ENCODE measurements around the gene GP1BA. TPM values are rescaled to one million over a fixed set of nuclear protein-coding genes. Genes with fewer than 3 reads are reported as not detected.

The GP1BA gene
- total and polyA plus RNA-seq, 2 of the 8 experiments (the other 6 are each of a cell fraction or from before 2014, with no cell fraction given) = not detected

DNA sequence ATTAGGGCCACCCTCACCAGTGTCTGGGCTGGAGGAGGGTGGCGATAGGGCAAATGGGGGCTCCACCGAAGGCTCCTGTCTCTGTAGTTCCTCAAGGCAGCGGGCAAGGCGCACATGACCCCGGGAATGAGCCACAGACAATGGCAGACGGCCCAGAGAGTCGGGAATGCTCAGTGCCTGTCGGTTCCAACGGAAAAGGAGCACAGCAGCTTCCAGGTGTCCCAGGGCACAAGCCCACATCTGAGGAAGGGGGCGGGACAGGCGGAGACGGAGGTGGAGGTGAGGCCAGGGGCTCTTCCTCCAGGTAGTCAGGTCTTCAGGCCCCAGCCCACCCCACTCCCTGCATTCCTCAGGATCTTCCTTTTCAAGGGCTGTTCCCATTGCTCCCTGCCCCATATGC is 40.7 kb downstream of the GP1BA start:
- POLR2A ChIA-PET (ENCODE audit: partially characterized antibody) = interaction anchor here (0.7 to 32.4 kb wide), 7 partner anchors 8 to 309 kb away, joined by 3 to 987 read pairs (median 6); partner anchors contain the start of genes CAMTA2, ENO3, INCA1 and KIF1C
- Histone ChIP-seq H3K56ac (replicated peaks; ENCODE audit: insufficient read length, low read depth, low read length) (no peak overlapping the region), H3K79me2 (ENCODE audit: control insufficient read depth in 1 of 2, insufficient read depth in 2 of 2, low read length in 2 of 2) (peaks cover 0 to 12% of the 10 kb centered on the region in 2 experiments; a peak in 1 of 4 replicates), H3K27ac (ENCODE audit: low read depth, low read length) (no peak overlapping the region), H2BK120ac (replicated peaks; ENCODE audit: low read depth, low read length) (no peak overlapping the region), H4K20me1 (replicated peaks in 1 of 2; ENCODE audit: control insufficient read depth in 1 of 2, insufficient read depth in 2 of 2, low read length in 2 of 2) (peaks cover 2 to 13% of the 10 kb centered on the region in 2 experiments), H3K9me3 (ENCODE audit: insufficient read depth in 2 of 2, low read depth in 1 of 2, low read length in 1 of 2) (no peaks in the 10 kb centered on the region), H3K23me2 (ENCODE audit: low read depth, low read length) (peaks cover 12% of the 10 kb centered on the region), H4K5ac (ENCODE audit: insufficient read length, low read depth, low read length) (no peak overlapping the region), H2AFZ (ENCODE audit: low read length) (no peak overlapping the region), H3K4ac (replicated peaks; ENCODE audit: insufficient read length, low read depth, low read length) (no peak overlapping the region), H2BK12ac (ENCODE audit: low read depth, low read length) (no peak overlapping the region), H3K14ac (ENCODE audit: insufficient read length) (no peak overlapping the region), H2BK5ac (ENCODE audit: low read depth, low read length) (no peak overlapping the region), H3K4me3 (ENCODE audit: extremely low read depth in 1 of 4, insufficient read depth in 2 of 4, low read depth in 3 of 4, low read length in 4 of 4) (no peak overlapping the region), H2BK15ac (ENCODE audit: low read length) (no peak overlapping the region), H3K4me1 (replicated peaks in 1 of 4; ENCODE audit: control insufficient read depth in 3 of 4, insufficient read depth in 4 of 4, low read length in 3 of 4) (peaks cover 0 to 14% (median 6%) of the 10 kb centered on the region in 4 experiments; a peak in 5 of 7 replicates), H4K91ac (replicated peaks; ENCODE audit: insufficient read length, low read length) (no peak overlapping the region), H3K9ac (replicated peaks in 1 of 4; ENCODE audit: extremely low read depth in 1 of 4, low read depth in 3 of 4, low read length in 3 of 4) (no peak overlapping the region), H3K4me2 (ENCODE audit: insufficient read depth in 1 of 2, low read depth in 2 of 2, low read length in 2 of 2) (no peak overlapping the region), H2AK5ac (ENCODE audit: low read depth, low read length) (no peak overlapping the region), H2BK20ac (ENCODE audit: low read length) (no peak overlapping the region), H3K36me3 (ENCODE audit: control insufficient read depth in 2 of 4, insufficient read depth in 4 of 4, low read length in 3 of 4) (peaks cover 0 to 11% (median 0%) of the 10 kb centered on the region in 4 experiments; a peak in 2 of 8 replicates), H3K18ac (ENCODE audit: extremely low read depth, low read length) (no peak overlapping the region), H3K79me1 (ENCODE audit: low read depth, low read length) (0 out of 2 replicates have a peak, but pooled peaks cover 3% of the 10 kb centered on the region), H4K8ac (ENCODE audit: extremely low read depth, insufficient read depth, low read length) (no peak overlapping the region), H3K23ac (ENCODE audit: insufficient read length) (no peak overlapping the region), H3K27me3 (replicated peaks in 1 of 4; ENCODE audit: control insufficient read depth in 3 of 4, extremely low read depth in 1 of 4, insufficient read depth in 3 of 4, low read length in 3 of 4) (peaks cover 0 to 43% (median 29%) of the 10 kb centered on the region in 4 experiments; a peak in 6 of 7 replicates)
- TF ChIP-seq SUZ12 (IDR thresholded peaks at IDR 0.05; ENCODE audit: low read length) = no peak
- TF ChIP-seq ASH2L (IDR thresholded peaks at IDR 0.05; ENCODE audit: low read length) = no peak
- no peak for TF ChIP-seq TBP (IDR thresholded peaks at IDR 0.05; ENCODE audit: low read depth, low read length)
- TF ChIP-seq SRF (IDR thresholded peaks at IDR 0.05; ENCODE audit: low read depth, low read length) = no peak
- TF ChIP-seq, protein P1, sequence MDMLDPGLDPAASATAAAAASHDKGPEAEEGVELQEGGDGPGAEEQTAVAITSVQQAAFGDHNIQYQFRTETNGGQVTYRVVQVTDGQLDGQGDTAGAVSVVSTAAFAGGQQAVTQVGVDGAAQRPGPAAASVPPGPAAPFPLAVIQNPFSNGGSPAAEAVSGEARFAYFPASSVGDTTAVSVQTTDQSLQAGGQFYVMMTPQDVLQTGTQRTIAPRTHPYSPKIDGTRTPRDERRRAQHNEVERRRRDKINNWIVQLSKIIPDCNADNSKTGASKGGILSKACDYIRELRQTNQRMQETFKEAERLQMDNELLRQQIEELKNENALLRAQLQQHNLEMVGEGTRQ (IDR thresholded peaks at IDR 0.05; ENCODE audit: low read length) = no peak
- TF ChIP-seq, protein P2, sequence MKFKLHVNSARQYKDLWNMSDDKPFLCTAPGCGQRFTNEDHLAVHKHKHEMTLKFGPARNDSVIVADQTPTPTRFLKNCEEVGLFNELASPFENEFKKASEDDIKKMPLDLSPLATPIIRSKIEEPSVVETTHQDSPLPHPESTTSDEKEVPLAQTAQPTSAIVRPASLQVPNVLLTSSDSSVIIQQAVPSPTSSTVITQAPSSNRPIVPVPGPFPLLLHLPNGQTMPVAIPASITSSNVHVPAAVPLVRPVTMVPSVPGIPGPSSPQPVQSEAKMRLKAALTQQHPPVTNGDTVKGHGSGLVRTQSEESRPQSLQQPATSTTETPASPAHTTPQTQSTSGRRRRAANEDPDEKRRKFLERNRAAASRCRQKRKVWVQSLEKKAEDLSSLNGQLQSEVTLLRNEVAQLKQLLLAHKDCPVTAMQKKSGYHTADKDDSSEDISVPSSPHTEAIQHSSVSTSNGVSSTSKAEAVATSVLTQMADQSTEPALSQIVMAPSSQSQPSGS (IDR thresholded peaks at IDR 0.05; ENCODE audit: low read length) = no peak
- TF ChIP-seq JUN (IDR thresholded peaks at IDR 0.05; ENCODE audit: low read depth, low read length) = no peak
- 0 out of 3 replicates have a peak, but pooled peaks of 1 of the 2 experiments have one; percentile 13 for TF ChIP-seq POLR2A (IDR thresholded peaks at IDR 0.05; ENCODE audit: control extremely low read depth in 1 of 2, low read depth in 2 of 2, low read length in 2 of 2)
- TF ChIP-seq HDAC2 (IDR thresholded peaks at IDR 0.05; ENCODE audit: borderline replicate concordance in 1 of 2, low read depth in 2 of 2, low read length in 2 of 2) = no peak
- DNase-seq (ENCODE audit: low read depth in 1 of 2, low spot score in 2 of 2) = no peak
- 82% methylated on average over 11 of the region's 12 CpGs; no CpG with 5 or more reads in 1 of the 2 experiments for WGBS, 2 experiments (ENCODE audit: extremely low coverage in 1 of 2, insufficient coverage in 1 of 2, insufficient read length in 1 of 2, insufficient replicate concordance in 2 of 2, low coverage in 1 of 2, low lambda C conversion rate in 2 of 2, missing lambda C conversion rate in 1 of 2)
- no peak for FAIRE-seq
- CTCF ChIA-PET (ENCODE audit: partially characterized antibody) = interaction anchor here (0.6 to 6.2 kb wide), 10 partner anchors 8 to 91 kb away, joined by 3 to 31 read pairs (median 4); partner anchors contain the start of gene GP1BA
